ENCODE data around the gene QRFP. TPM values are rescaled to one million over a fixed set of nuclear protein-coding genes. Genes with fewer than 3 reads are reported as not detected.

Gene QRFP
- polyA plus RNA-seq, 1 donor (not counting 4 experiments of a cell fraction or from before 2014, with no cell fraction given) = not detected

DNA sequence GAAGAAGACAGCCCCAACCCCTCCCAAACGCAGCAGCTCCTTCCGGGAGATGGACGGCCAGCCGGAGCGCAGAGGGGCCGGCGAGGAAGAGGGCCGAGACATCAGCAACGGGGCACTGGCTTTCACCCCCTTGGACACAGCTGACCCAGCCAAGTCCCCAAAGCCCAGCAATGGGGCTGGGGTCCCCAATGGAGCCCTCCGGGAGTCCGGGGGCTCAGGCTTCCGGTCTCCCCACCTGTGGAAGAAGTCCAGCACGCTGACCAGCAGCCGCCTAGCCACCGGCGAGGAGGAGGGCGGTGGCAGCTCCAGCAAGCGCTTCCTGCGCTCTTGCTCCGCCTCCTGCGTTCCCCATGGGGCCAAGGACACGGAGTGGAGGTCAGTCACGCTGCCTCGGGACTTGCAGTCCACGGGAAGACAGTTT lies 12.5 kb downstream of the QRFP start:
- Histone ChIP-seq H3K9me1 (ENCODE audit: control insufficient read depth, extremely low read depth, insufficient read depth, low read length) (no peaks in the 10 kb centered on the region), H3K79me2 (ENCODE audit: control insufficient read depth, insufficient read depth, low read length) (no peaks in the 10 kb centered on the region), H3K36me3 (ENCODE audit: control insufficient read depth in 2 of 2, extremely low read depth in 1 of 2, insufficient read depth in 2 of 2, low read length in 2 of 2) (peaks cover 39 to 42% of the 10 kb centered on the region in 2 experiments), H3K4me1 (ENCODE audit: control insufficient read depth, extremely low read depth, insufficient read depth, low read length) (no peaks in the 10 kb centered on the region), H3K27ac (ENCODE audit: control insufficient read depth, insufficient read depth, low read length) (no peak overlapping the region), H3K9me3 (ENCODE audit: control insufficient read depth, low read depth, low read length) (no peaks in the 10 kb centered on the region), H2AFZ (ENCODE audit: control insufficient read depth, low read length) (no peak overlapping the region), H4K20me1 (ENCODE audit: control insufficient read depth, extremely low read depth, insufficient read depth, low read length) (no peaks in the 10 kb centered on the region), H3K4me3 (ENCODE audit: control insufficient read depth in 2 of 3, extremely low read depth in 1 of 3, insufficient read depth in 2 of 3, low read depth in 1 of 3, low read length in 3 of 3) (no peak overlapping the region), H3K9ac (ENCODE audit: control insufficient read depth, extremely low read depth, insufficient read depth, low read length) (no peak overlapping the region), H3K4me2 (ENCODE audit: control insufficient read depth, extremely low read depth, insufficient read depth, low read depth, low read length) (no peak overlapping the region), H3K27me3 (ENCODE audit: control insufficient read depth, extremely low read depth, insufficient read depth, low read length) (no peaks in the 10 kb centered on the region)
- DNase-seq (ENCODE audit: low read depth, low spot score) (no peak), FAIRE-seq (no peak)
- TF ChIP-seq EZH2 (IDR thresholded peaks at IDR 0.05; ENCODE audit: low read length) = no peak
- TF ChIP-seq CTCF (optimal IDR thresholded peaks at IDR 0.05 in 1 of 3, IDR thresholded peaks at IDR 0.05 in 1 of 3, conservative IDR thresholded peaks at IDR 0.05 in 1 of 3; ENCODE audit: extremely low read depth in 1 of 3, insufficient read depth in 2 of 3, low read length in 3 of 3) = no peak
- dilution Hi-C loops (cut with MboI; ENCODE audit: extremely low pct_ligation_motif_present, low sequenced_read_pairs) = no loop called here

GRCh38 chr9:130883479-130883878 lies 13.1 kb downstream of the QRFP start:
- Histone ChIP-seq H3K4me2 (ENCODE audit: control insufficient read depth, extremely low read depth, insufficient read depth, low read depth, low read length) (no peak overlapping the region), H3K9ac (ENCODE audit: control insufficient read depth, extremely low read depth, insufficient read depth, low read length) (no peak overlapping the region), H3K9me3 (ENCODE audit: control insufficient read depth, low read depth, low read length) (no peaks in the 10 kb centered on the region), H3K27ac (ENCODE audit: control insufficient read depth, insufficient read depth, low read length) (no peak overlapping the region), H3K79me2 (ENCODE audit: control insufficient read depth, insufficient read depth, low read length) (no peaks in the 10 kb centered on the region), H4K20me1 (ENCODE audit: control insufficient read depth, extremely low read depth, insufficient read depth, low read length) (no peaks in the 10 kb centered on the region), H2AFZ (ENCODE audit: control insufficient read depth, low read length) (no peak overlapping the region), H3K4me3 (ENCODE audit: control insufficient read depth in 2 of 3, extremely low read depth in 1 of 3, insufficient read depth in 2 of 3, low read depth in 1 of 3, low read length in 3 of 3) (no peak overlapping the region), H3K9me1 (ENCODE audit: control insufficient read depth, extremely low read depth, insufficient read depth, low read length) (no peaks in the 10 kb centered on the region), H3K36me3 (ENCODE audit: control insufficient read depth in 2 of 2, extremely low read depth in 1 of 2, insufficient read depth in 2 of 2, low read length in 2 of 2) (peaks cover 39 to 41% of the 10 kb centered on the region in 2 experiments), H3K27me3 (ENCODE audit: control insufficient read depth, extremely low read depth, insufficient read depth, low read length) (no peaks in the 10 kb centered on the region), H3K4me1 (ENCODE audit: control insufficient read depth, extremely low read depth, insufficient read depth, low read length) (no peaks in the 10 kb centered on the region)
- no peak for FAIRE-seq
- DNase-seq (ENCODE audit: low read depth, low spot score) = no peak
- dilution Hi-C loops (cut with MboI; ENCODE audit: extremely low pct_ligation_motif_present, low sequenced_read_pairs) = no loop called here
- TF ChIP-seq EZH2 (IDR thresholded peaks at IDR 0.05; ENCODE audit: low read length) = no peak
- no peak for TF ChIP-seq CTCF (optimal IDR thresholded peaks at IDR 0.05 in 1 of 3, IDR thresholded peaks at IDR 0.05 in 1 of 3, conservative IDR thresholded peaks at IDR 0.05 in 1 of 3; ENCODE audit: extremely low read depth in 1 of 3, insufficient read depth in 2 of 3, low read length in 3 of 3)
